Measurements from ENCODE around the gene PTPRO.

PTPRO gene

DNA sequence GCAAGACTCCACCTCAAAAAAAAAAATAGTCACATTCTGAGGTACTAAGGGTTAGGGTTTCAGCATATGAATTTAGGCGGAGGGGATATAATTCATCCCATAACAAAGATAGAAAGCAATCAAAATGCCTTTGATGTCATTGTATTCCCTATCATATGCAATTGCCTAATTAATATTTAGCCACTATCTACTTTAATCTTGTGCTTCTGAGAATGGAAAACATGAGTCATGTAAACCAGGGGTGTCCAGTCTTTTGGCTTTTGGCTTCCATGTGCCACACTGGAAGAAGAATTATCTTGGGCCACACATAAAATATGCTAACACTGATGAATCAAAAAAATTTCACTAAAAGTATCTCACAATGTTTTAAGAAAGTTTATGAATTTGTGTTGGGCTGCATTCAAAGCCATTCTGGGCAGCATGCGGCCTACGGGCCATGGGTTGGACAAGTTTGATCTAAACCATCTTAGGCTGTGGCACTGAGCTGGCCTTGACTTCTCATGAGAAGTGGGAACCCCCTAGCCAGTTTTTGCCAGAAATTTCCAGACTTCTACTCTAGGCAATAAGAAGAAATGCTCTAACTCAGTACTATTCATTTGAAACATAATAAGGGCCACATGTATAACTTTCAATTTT lies 219.8 kb downstream of the PTPRO start:
- no peak overlapping the region for H3K4me3 ChIP-seq (ENCODE audit: low read depth, low read length)
- TF ChIP-seq, protein P1, sequence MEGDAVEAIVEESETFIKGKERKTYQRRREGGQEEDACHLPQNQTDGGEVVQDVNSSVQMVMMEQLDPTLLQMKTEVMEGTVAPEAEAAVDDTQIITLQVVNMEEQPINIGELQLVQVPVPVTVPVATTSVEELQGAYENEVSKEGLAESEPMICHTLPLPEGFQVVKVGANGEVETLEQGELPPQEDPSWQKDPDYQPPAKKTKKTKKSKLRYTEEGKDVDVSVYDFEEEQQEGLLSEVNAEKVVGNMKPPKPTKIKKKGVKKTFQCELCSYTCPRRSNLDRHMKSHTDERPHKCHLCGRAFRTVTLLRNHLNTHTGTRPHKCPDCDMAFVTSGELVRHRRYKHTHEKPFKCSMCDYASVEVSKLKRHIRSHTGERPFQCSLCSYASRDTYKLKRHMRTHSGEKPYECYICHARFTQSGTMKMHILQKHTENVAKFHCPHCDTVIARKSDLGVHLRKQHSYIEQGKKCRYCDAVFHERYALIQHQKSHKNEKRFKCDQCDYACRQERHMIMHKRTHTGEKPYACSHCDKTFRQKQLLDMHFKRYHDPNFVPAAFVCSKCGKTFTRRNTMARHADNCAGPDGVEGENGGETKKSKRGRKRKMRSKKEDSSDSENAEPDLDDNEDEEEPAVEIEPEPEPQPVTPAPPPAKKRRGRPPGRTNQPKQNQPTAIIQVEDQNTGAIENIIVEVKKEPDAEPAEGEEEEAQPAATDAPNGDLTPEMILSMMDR (IDR thresholded peaks at IDR 0.05; ENCODE audit: insufficient read depth, low read depth, low read length, missing control alignments), result no peak
- DNase-seq (ENCODE audit: low read depth), result no peak

DNA sequence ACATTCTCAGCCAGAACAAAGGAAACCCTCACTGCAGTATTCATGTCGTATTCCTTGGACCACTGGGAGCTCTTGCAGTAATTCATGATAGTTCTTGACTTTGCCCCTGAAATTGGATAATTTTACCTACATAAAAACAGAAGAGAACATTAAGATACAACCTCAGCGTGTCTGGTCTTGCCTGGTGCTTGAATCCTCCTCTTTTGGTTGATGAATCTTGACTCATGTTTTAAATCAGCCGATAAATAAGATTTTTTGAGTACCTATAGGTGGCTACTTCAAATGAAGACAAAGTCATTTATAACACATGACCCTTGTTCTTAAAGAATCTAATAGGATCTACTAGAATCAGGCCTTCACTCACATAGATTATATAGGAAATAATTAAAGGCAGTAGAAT lies 221.0 kb downstream of the PTPRO start:
- no peak for DNase-seq (ENCODE audit: low read depth)
- no peak overlapping the region for H3K4me3 ChIP-seq (ENCODE audit: low read depth, low read length)
- TF ChIP-seq, protein P1 (IDR thresholded peaks at IDR 0.05; ENCODE audit: insufficient read depth, low read depth, low read length, missing control alignments), result no peak

DNA sequence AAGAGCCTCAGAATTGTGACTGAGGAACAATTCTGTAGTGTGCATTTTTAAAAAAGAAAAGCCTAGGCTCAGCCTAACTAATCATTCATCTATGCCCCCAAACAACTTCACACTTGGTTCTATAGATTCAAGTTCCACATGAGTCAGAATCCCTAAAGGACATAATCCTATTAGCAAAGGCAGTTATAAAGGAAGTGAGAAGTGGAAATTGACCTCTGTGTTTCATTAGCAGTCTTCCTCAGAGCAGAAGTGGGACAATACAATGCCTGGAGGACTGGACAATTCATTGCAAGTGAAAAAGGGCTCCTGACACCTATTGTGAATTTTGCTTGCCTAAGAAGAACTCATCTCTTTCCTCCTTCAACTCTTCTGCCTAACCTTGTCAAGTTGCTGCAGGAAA lies 222.3 kb downstream of the PTPRO start:
- no peak for DNase-seq (ENCODE audit: low read depth)
- TF ChIP-seq, protein P1 (IDR thresholded peaks at IDR 0.05; ENCODE audit: insufficient read depth, low read depth, low read length, missing control alignments), result no peak
- no peak overlapping the region for H3K4me3 ChIP-seq (ENCODE audit: low read depth, low read length)

DNA sequence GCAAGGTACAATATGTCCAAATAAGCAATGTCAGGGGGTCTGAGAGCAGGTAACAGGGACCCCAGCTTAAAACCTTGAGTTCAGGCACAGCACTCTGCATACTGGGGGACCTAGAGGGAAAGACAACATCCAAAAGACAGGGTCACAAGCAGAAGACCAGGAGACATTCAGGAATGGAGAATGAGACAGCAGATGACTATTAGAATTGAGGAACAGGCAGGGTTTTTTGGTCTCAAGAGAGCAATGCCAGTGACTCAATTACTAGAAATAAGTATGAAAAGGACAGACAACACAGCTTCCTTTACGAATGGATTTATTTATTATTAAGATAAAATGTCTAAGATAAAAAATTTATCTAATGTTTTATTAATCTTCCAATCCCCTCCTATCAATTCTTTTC lies 223.0 kb downstream of the PTPRO start:
- TF ChIP-seq, protein P1 (IDR thresholded peaks at IDR 0.05; ENCODE audit: insufficient read depth, low read depth, low read length, missing control alignments), result no peak
- no peak overlapping the region for H3K4me3 ChIP-seq (ENCODE audit: low read depth, low read length)
- no peak for DNase-seq (ENCODE audit: low read depth)

DNA sequence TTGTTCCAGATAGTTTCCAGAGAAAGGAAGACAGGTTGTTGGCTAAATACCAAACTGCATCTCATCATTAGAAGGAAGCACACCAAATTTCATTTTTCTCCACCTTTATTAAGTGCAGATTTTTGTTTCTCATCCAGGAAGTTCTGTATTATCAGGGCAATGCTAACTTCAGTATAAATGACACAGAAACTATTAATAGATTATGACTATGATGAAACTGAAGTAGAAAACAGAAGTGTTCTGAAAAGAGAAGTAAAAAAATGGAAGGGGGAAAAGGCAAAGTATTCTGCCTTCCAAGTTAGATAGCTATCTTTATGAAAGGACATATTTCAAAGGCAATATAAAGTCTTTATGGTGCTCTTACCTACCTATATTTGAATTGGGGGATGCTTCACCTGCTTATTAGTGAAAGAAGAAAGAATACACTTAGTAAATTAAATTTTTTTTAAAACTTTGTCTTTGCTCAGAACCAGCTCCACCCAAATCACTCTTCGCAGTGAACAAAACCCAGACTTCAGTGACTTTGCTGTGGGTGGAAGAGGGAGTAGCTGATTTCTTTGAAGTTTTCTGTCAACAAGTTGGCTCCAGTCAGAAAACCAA lies 223.9 kb downstream of the PTPRO start:
- peak; percentile 31 for DNase-seq (ENCODE audit: low read depth)
- H3K4me3 ChIP-seq (ENCODE audit: low read depth, low read length), result peak overlapping the region; percentile 31
- TF ChIP-seq, protein P1 (IDR thresholded peaks at IDR 0.05; ENCODE audit: insufficient read depth, low read depth, low read length, missing control alignments), result no peak

DNA sequence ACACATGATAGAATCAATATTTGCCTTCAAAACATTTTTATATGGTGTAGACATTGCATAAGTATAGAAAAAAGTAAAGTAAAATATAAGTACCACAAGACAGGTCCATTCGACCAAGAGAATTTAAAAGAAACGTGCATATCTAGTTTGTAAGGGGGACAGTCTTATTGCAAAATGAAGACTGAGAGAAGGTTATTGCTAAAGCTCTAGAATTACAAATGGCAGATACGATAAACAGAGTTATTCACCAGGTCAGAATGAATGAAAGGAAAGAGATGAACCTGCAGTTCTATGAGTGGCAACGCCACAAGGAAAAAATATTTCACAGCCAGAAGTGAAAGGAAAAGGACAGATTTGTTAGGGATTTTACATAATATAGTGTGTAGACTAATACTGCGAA lies 224.8 kb downstream of the PTPRO start:
- DNase-seq (ENCODE audit: low read depth), result no peak
- TF ChIP-seq, protein P1 (IDR thresholded peaks at IDR 0.05; ENCODE audit: insufficient read depth, low read depth, low read length, missing control alignments), result no peak
- peak overlapping the region; percentile 31; the same call in 1 of the 2 replicates for H3K4me3 ChIP-seq (ENCODE audit: low read depth, low read length)

DNA sequence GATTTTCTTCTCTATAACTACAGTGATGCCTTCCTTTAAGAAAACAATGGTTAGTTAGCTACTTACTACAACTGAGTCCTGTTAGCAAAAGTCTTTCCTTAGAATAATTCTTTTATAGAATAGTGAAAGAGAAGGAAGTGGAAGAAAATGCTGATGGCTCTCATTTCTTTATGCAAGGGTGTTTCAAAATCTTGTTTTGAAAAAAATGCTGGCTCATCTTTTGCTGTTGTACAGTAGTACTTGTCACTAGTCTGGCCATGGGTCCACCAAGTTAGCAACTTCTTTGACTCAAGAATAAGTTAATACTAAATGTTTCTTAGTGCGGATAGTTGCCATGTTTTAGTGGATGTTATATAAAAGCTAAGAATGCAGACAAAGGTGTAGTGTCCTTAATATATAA lies 225.4 kb downstream of the PTPRO start:
- no peak overlapping the region for H3K4me3 ChIP-seq (ENCODE audit: low read depth, low read length)
- no peak for DNase-seq (ENCODE audit: low read depth)
- TF ChIP-seq, protein P1 (IDR thresholded peaks at IDR 0.05; ENCODE audit: insufficient read depth, low read depth, low read length, missing control alignments), result no peak
